ENCODE measurements around the gene CDH23.

The CDH23 gene

GRCh38 chr10:71426058-71426605, 29.4 kb downstream of the CDH23 start:
- no peak for DNase-seq

GRCh38 chr10:71427246-71427645, 30.5 kb downstream of the CDH23 start:
- DNase-seq: no peak

- DNase-seq: no peak
These were observed 32.6 kb downstream of the CDH23 start for GRCh38 chr10:71429304-71429703.

- DNase-seq: no peak
These were observed 33.2 kb downstream of the CDH23 start for GRCh38 chr10:71429929-71430328.

- no peak for DNase-seq
These were observed 34.8 kb downstream of the CDH23 start for GRCh38 chr10:71431239-71432100.

GRCh38 chr10:71432101-71432905, 35.6 kb downstream of the CDH23 start:
- DNase-seq: no peak

DNA sequence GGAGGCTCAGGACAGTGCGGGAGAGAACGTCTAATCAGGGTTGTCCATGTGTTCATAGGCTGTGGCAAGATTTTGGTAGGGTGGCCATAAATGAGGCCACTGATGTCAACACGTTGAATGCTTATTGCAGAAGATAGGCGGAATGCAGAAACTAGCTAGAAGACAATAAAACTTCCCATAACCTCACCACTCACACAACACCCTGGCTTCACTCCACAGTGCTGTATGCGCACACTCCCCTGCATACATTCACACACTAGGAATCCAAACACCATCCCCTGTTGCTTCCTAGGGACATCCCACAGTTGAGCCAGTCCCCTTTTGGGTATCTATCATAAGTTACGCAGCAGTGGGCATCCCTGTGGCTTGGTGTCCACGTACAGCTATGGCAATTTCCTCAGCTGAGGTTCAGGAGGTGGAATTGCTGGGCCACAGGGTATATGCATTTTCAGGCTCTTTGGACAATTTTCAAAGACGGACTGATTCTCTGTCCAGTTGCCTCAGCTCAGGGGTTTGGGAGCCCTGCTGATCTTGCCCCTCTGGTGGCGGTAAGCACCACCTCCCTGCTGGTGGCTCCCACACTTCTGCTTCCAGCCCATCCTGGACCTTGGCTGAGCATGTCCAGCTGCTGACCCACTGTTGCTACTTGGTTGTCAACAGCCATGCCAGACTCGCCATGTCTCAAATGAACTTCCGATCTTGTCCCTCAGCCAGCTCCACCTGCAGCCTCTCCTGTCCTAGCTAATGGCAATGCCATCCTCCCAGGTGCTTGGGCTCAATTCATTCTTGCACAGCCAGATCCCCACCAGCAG, 36.4 kb downstream of the CDH23 start:
- no peak for DNase-seq

DNA sequence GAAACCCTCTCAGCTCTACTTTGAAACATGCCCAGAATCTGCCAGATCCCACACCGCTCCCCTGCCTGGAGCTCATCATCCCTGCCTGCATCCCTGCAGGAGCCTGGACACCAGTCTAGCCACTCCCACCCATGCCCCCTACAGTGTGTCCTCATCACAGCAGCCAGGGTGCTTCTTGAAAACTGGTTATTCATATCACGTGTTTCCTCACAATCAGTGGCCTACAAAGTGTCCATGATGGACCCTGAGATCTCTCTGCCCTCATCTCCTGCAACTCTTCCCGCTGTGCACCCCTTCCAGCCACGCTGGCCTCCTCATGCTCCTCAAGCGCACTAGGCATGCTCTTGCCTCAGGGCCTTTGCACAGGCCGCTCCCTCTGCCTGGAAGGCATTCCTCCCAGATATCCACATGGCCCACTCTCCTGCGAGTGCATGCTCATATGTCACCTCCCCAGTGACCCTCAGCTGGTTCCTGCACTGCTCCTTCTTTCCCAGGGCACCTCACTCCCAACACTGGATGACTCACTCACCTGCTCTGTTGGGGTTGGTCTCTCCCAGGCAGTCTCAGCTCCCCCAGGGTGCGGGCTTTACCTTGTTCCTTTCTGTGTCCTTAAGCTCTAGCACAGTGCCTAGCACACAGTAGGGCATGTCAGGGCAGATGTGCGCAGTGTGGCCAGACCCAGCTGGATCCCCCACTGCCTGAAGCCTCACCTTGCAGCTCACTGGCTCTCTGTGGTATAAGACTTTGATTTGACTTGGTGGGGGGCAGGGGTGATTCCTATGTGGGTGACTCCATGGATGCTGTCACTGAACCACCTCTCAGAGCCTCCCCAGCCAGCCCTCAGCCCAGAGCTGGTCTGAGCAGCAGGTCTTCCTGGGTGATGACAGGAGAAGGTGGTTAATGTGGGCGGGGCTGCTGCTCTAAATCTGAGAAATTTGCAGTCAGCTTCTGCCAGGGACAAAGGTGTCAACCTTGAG, 37.3 kb downstream of the CDH23 start:
- no peak for DNase-seq

DNA sequence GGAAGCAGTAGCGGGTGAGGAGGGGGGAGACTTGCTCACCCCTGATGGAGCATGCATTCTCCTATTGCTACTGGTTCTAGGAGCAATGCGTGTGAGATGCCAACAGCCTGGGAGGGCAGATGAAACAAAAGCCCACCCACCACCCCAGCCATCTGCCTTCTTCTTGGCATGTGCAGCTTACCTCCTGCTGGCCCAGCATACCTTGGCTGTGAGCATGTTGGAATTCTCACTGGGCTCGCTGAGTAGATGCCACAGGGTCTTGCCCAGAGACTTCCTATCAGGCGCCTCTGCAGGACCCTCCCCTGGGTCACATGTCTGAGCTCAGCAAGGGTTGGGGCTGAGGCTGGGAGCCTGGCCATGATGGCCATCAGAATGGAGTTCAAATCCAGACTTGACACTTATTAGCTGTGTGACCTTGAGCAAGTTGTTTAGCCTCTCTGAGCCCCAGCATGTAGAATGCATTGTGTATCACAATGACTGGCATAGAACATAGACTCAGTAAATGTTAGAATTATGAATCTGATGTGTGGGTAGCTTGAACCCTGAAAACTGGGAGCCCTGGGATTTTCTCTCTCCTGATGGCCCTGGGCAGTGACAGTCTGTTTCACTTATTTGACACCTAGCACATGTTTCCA, 38.2 kb downstream of the CDH23 start:
- DNase-seq: no peak

DNA sequence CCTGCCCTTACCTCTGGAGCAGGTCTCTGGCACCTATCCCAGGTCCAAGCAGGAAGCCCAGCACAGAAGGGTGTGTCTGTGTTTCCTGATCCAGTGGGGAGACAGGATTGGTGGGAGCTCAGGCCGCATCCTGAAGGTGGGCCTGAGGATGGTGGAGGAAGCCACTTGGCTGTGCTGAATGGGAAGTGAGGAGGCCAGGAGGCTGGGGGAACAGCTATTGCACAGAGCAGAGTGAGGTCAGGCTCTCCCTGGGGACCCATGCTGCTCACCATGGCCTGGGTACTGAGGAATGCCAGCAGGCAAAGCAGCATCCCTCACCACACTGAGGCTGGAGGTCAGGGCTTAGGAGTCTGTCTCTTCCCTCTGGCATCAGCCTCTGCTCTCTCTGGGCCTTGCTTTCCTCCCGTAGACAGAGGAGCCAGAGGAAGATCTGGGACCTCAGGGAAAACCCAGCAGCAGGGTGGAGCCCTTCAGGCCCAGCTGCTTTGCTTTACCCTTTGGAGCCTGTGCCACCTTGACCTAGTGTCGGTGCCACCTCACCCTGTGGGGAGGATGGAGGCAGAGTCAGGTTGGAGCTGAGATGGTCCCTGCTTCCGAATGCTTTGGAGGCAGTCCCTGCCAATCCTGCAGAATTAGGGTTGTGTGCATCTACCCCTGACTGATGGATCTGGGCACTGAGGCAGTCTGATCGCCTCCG, 39.0 kb downstream of the CDH23 start:
- no peak for DNase-seq

GRCh38 chr10:71436268-71437125, 39.8 kb downstream of the CDH23 start:
- DNase-seq: no peak

- DNase-seq: no peak
These were observed 40.9 kb downstream of the CDH23 start for GRCh38 chr10:71437537-71438092.

DNA sequence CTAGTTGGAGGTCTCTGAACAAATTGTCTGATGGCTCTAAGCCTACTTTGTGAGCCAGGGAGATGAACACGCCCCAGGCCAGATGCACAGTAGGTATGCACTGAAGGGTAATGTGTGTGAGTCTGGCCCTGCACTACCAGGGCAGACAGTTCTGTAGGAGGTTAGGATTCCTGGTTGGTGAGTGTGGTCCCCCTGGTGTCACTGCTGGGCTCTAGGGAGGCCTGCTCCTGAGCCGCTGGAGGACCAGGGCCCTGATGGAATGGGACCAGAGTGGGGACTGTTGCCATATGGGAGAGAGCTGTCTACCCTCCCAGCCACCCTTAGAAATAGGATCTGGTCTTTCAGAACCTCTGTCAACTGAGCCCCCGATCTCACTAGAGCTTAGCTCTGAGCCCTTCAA, 42.0 kb downstream of the CDH23 start:
- no peak for DNase-seq

- no peak for DNase-seq
These were observed 43.1 kb downstream of the CDH23 start for GRCh38 chr10:71439670-71440425.

DNA sequence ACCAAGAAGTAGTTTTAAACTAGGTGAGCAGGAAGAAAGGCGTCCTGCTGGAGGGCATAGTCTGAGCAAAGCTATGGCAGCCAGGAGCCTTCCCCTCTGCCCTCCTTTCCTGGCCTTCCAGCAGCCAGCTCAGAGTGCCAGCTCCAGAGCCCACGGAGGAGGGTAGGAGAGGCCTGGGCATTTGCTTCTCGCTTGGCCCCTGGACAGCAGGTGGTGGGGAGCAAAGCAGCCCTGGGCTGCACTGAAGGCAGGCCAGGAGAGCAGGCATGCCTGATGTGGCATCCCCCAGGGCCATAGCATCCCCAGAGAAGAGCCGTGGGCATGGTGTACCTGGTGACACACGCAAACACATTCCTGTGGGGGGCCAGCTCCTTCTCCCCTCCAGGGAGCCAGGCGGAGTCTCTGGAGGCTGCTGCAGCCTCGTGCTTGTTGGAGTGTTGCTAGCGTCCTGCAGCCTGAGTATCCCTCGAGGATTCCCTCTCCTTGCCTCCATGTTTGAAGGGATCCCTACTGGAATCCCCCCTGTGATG, 43.9 kb downstream of the CDH23 start:
- DNase-seq: no peak

DNA sequence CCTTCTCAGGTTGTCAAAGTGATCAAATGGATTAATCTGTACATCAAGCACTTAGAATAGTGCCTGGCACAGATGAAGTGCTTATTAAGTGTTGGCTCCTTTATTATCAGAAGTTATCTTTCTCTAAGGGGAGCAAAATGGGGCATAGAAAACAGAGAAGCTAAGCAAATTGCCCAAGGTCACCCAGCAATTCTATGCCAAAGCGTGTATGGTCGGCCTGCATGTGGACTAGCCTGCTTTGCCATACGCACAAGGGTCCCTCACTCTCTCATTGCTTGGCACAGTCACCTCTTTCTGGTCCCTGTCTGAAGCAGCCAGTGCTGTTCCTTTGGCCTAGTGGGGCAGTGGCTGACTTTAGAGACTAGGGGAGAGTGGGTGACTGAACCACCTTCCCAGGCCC, 45.3 kb downstream of the CDH23 start:
- DNase-seq: no peak

- no peak for DNase-seq
These were observed 46.3 kb downstream of the CDH23 start for GRCh38 chr10:71442859-71443570.
